GM06990 (cell line): Measurements from ENCODE around the gene GGNBP2.
"Not testable (repeated sequence)": the region's sequence is repeated elsewhere in the genome, so short reads cannot be mapped to it uniquely, and the experiment has no call there.

Experiments used
- DNase-seq: peaks from one replicate; pipeline ENCODE4 v3.0.0-alpha.2; 2011; ENCODE audit not compliant: insufficient read length; ENCODE audit errors: extremely low read depth
- H3K27me3 ChIP-seq: replicated peaks from 2 replicates; pipeline ENCODE4 v1.6.0; 2011; ENCODE audit warnings: low read length; ENCODE audit not compliant: control insufficient read depth, insufficient read depth
- H3K36me3 ChIP-seq: 2 replicates; pipeline ENCODE4 v1.5.1; 2011; ENCODE audit warnings: low read length; ENCODE audit not compliant: control insufficient read depth, insufficient read depth
- H3K4me3 ChIP-seq: replicated peaks from 2 replicates; pipeline ENCODE4 v1.5.1; 2011; ENCODE audit warnings: low read depth, mild to moderate bottlenecking, control low read depth, low read length
- CTCF ChIP-seq: IDR thresholded peaks from 2 replicates; pipeline ENCODE4 v1.5.1; 2011; ENCODE audit warnings: low read length, control low read depth, mild to moderate bottlenecking, inconsistent platforms; ENCODE audit not compliant: insufficient read depth, poor library complexity, severe bottlenecking

The GGNBP2 gene

GRCh38 chr17:36504156-36504545 lies 40.6 kb upstream of the GGNBP2 start:
- peaks cover 43% of the 10 kb centered on the region for H3K36me3 ChIP-seq
- no peak overlapping the region for H3K4me3 ChIP-seq

GRCh38 chr17:36505171-36505570 lies 39.5 kb upstream of the GGNBP2 start:
- H3K36me3 ChIP-seq, result peaks cover 46% of the 10 kb centered on the region
- H3K4me3 ChIP-seq, result no peak overlapping the region
- DNase-seq, result no peak
- no peak for TF ChIP-seq CTCF
- H3K27me3 ChIP-seq, result no peaks in the 10 kb centered on the region

More at GRCh38 chr17:36504156-36504545, 40.6 kb upstream of the GGNBP2 start:
- no peaks in the 10 kb centered on the region for H3K27me3 ChIP-seq
- no peak for TF ChIP-seq CTCF
- DNase-seq, result no peak

- DNase-seq, result no peak
- Histone ChIP-seq H3K4me3 (no peak overlapping the region), H3K27me3 (no peaks in the 10 kb centered on the region), H3K36me3 (peaks cover 46% of the 10 kb centered on the region)
- TF ChIP-seq CTCF, result no peak
Measured at GRCh38 chr17:36506249-36506826, 38.4 kb upstream of the GGNBP2 start.

GRCh38 chr17:36506831-36507230 lies 37.9 kb upstream of the GGNBP2 start:
- no peaks in the 10 kb centered on the region for H3K27me3 ChIP-seq
- no peak for TF ChIP-seq CTCF
- H3K4me3 ChIP-seq, result no peak overlapping the region
- H3K36me3 ChIP-seq, result peaks cover 47% of the 10 kb centered on the region
- no peak for DNase-seq

- peaks cover 45% of the 10 kb centered on the region for H3K36me3 ChIP-seq
Measured at GRCh38 chr17:36507266-36507665, 37.5 kb upstream of the GGNBP2 start.

GRCh38 chr17:36508439-36508838 lies 36.3 kb upstream of the GGNBP2 start:
- not testable (repeated sequence) for H3K4me3 ChIP-seq, H3K27me3 ChIP-seq, DNase-seq
- peaks cover 48% of the 10 kb centered on the region for H3K36me3 ChIP-seq

More at GRCh38 chr17:36507266-36507665, 37.5 kb upstream of the GGNBP2 start:
- no peaks in the 10 kb centered on the region for H3K27me3 ChIP-seq
- no peak for DNase-seq
- TF ChIP-seq CTCF, result no peak
- no peak overlapping the region for H3K4me3 ChIP-seq
